Urinary bladder (tissue), 4 donors: ENCODE data around the gene STX12. TPM values are rescaled to one million over a fixed set of nuclear protein-coding genes. Genes with fewer than 3 reads are reported as not detected.
A peak's percentile ranks its signal among the peaks of the same experiment; 100 is the strongest.
"Not testable (repeated sequence)": the region's sequence is repeated elsewhere in the genome, so short reads cannot be mapped to it uniquely, and the experiment has no call there.

Experiments used
- DNase-seq: peaks from one replicate; pipeline ENCODE4 v3.0.0-alpha.2; 2015; ENCODE audit errors: extremely low spot score
- H3K27ac ChIP-seq: one replicate; pipeline ENCODE4 v1.5.1; 2013; ENCODE audit warnings: low read depth, mild to moderate bottlenecking, moderate library complexity
- H3K36me3 ChIP-seq: one replicate; pipeline ENCODE4 v1.6.1; 2013; ENCODE audit warnings: mild to moderate bottlenecking, moderate library complexity; ENCODE audit not compliant: insufficient read depth
- H3K4me1 ChIP-seq: one replicate; pipeline ENCODE4 v1.6.1; 2013; ENCODE audit warnings: mild to moderate bottlenecking, moderate library complexity; ENCODE audit not compliant: insufficient read depth
- H3K4me3 ChIP-seq: one replicate; pipeline ENCODE4 v1.5.1; 2013; ENCODE audit warnings: low read depth, low read length
- WGBS: extraction: QIAGEN DNeasy Blood & Tissue Kit; methylation state at CpG from one replicate; pipeline ENCODE4 v1.1.7; 2013; 5-methylcytosine and 5-hydroxymethylcytosine counted together
- polyA plus RNA-seq: library from polyadenylated mRNA; stranded (reverse); fragments of 200-250 nt; gene quantifications from one replicate; pipeline ENCODE4 v1.2.3, GENCODE V29; 2013
- total RNA-seq: library from RNA; depleted of rRNA; stranded (reverse); fragments of >200 nt; gene quantifications from one replicate; pipeline ENCODE4 v1.2.3, GENCODE V29; 2014
- donor health status: healthy with polysubstance abuse.
- donor health status: healthy.

Gene STX12
- total and polyA plus RNA-seq, 2 donors: 38.4 to 81.6 TPM

DNA sequence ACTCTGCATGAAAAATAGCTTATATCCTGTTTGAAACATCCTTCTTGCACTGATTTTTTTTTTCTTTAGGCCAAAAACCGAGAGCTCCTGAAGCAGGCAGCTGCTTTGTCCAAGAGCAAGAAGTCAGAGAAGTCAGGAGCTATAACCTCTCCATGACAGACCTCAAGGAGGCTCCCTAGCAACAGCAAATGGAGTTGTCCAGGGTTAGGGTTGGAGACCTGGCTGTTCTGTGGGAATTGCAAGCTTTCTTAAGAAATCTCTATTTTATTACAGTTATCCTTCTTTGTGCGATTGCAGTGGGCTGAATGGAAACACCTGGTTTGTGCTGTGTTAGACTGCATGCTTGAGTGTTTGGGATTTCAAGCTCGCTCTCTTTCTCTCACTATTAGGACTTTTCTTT lies 12.6 kb upstream of the STX12 start:
- no peak overlapping the region for H3K4me3 ChIP-seq
- H3K27ac ChIP-seq: no peak overlapping the region
- no peak for DNase-seq
- 64% methylated on average over 3 of the region's 3 CpGs for WGBS
- H3K4me1 ChIP-seq: no peaks in the 10 kb centered on the region
- H3K36me3 ChIP-seq: no peaks in the 10 kb centered on the region

DNA sequence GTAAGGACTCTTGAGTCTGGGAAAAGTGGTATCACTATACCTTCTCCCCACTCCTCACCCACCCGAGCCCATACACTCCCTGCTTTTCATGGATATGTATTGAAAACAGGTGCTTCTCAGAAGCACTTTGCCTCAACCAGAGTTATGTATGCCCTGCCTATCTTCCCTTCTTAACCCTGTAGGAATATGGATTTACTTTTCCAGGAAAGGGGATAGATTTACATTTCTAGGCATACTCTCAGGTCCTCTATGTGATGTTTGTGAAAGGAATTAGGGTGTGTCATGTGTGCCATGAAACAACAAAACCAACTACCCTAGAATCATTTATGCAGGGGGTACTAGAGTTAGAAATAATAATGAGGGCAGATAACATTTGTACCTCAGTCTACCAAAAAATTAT lies 11.0 kb upstream of the STX12 start:
- H3K27ac ChIP-seq: no peak overlapping the region
- 88% methylated on average over 1 of the region's 1 CpG for WGBS
- H3K4me3 ChIP-seq: no peak overlapping the region
- no peaks in the 10 kb centered on the region for H3K4me1 ChIP-seq
- H3K36me3 ChIP-seq: no peaks in the 10 kb centered on the region
- DNase-seq: no peak

DNA sequence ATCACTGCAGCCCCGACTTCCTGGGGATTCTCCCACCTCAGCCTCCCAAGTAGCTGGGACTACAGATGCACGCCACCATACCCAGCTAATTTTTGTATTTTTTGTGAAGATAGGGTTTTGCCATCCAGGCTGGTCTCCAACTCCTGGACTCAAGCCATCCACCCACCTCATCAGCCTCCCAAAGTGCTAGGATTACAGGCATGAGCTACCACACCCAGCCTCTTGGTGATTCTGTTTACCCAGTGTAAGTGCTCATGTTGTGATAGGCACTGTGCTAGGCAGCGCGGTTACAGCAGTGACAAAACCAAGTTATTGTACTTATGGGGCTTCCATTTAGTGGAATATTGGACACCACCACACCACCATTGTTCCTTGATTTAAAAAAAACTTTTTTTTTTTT lies 9.7 kb upstream of the STX12 start:
- Histone ChIP-seq H3K27ac (no peak overlapping the region), H3K36me3 (no peaks in the 10 kb centered on the region), H3K4me1 (no peaks in the 10 kb centered on the region), H3K4me3 (no peak overlapping the region)
- DNase-seq: no peak
- WGBS: 91% methylated on average over 4 of the region's 4 CpGs

DNA sequence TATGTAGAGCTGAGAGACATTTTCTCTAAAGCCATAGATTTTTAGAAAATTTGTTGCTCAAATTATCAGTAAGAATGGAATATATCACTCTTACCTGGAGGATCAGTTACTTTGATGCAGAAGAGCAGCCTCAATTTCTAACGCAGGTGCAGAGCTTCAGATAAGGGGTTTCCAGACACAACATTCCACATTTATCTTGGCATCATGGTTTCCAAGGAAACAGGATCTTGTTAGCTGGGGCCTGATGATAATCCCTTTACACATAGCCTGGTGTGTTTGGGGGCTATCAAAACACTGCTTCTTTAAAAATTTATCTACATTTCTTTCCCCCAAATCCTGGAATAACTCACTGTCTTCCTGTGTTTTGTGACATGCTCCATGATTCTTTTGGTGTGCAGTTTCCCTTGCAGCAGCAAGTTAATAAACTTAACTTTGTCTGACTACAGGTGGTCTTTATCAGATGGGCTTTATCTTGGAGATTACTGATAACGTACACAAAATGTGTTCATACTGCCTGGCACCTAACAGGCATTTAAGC lies 2.7 kb upstream of the STX12 start:
- WGBS: 35% methylated on average over 2 of the region's 2 CpGs
- no peak overlapping the region for H3K4me3 ChIP-seq
- no peaks in the 10 kb centered on the region for H3K4me1 ChIP-seq
- no peak for DNase-seq
- no peak overlapping the region for H3K27ac ChIP-seq
- H3K36me3 ChIP-seq: no peaks in the 10 kb centered on the region

DNA sequence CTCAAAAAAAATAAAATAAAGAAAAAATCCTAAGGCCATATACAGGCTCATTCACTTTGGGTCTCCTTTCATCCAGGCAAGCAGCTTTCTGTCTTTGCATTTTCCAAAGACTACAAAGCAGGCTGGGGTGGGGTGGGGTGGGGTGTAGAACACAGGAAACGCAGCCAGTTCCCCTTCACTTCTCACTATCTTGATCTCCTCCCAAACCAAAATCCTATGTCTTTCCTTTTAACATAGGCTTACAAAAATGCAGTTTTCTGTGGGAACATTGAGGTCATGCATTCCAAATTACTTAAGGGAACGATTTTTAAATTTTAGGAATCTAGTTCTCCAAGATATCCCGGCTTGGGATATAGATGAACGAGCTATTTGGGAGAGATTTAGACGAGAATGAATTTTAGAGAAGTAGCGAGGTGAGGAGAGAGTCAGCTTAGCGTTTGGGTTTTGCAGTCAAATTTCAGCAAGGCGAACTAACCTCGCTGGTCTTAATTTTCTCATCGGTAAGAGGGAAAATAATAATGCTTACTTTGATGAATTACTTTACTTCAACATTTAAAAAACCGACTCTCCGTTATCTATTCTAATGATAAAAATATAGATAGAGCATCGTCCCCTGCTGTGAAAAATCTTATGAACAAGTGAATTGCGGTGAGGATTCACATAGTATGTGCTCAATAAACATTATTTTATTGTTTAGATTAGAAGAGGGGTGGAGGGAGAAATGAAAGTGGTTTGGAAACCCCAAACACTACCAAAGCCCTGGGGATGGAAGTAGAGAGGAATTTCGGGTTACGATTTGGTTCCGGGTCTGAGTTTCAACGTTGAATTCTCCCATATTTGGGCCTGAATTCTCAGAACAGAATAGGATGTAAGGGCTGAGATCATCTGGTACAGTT lies 735 bp upstream of the STX12 start:
- H3K36me3 ChIP-seq: no peaks in the 10 kb centered on the region
- peak overlapping the region; percentile 51 for H3K27ac ChIP-seq
- WGBS: 18% methylated on average over 18 of the region's 18 CpGs
- H3K4me3 ChIP-seq: peak overlapping the region; percentile 80
- no peaks in the 10 kb centered on the region for H3K4me1 ChIP-seq
- DNase-seq: no peak

DNA sequence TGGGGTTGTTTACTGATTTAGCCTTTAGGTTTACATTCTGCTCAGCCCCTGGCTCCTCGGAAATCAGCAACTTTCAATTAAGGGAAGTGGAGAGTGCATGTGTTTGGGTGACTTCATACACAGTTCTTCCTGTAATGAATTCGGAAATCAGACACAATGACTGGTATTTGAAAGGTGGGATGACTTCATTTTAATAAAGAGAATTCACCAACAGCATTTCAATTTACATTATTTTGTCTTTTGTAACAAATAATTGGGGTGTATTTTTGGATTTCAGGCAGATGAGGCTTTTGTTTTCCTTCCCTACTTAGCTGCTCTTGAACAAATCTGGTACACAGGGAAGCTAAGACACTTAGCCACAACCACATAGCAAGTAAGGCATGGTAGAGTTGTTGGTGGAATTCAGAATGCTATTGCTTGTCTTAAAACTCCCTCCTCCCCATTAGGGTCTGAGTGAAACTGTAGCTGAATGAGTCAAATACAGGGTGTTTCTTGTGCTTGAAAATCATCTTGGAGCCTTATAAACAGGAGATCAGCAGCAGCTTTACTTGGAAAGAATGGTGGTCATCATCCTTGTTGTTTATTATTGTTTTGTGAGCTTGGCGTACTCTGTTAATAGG lies 917 bp downstream of the STX12 start:
- H3K4me3 ChIP-seq: peak overlapping the region; percentile 80
- no peaks in the 10 kb centered on the region for H3K4me1 ChIP-seq
- H3K36me3 ChIP-seq: no peaks in the 10 kb centered on the region
- DNase-seq: peak; percentile 8
- peak overlapping the region; percentile 95 for H3K27ac ChIP-seq
- WGBS: 19% methylated on average over 3 of the region's 3 CpGs

DNA sequence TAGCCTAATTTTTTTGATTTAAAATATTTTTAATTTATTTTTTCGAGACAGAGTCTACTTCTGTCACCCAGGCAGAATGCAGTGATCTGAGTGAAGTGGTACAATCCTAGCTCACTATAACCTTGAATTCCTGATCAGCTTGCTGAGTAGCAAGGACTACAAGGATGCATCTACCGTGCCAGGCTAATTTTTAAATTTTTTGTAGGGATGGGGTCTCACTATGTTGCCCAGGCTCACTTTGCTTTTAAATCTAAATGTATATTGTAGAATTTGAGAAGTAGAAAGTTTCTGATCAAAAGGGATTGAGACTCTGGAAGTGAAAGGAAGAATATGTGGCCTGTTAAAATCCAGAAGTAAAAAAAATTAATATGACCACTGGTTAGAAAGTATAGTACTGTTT lies 1.6 kb downstream of the STX12 start:
- 87% methylated on average over 2 of the region's 2 CpGs for WGBS
- DNase-seq: no peak
- no peak overlapping the region for H3K27ac ChIP-seq
- H3K36me3 ChIP-seq: no peaks in the 10 kb centered on the region
- H3K4me3 ChIP-seq: no peak overlapping the region
- no peaks in the 10 kb centered on the region for H3K4me1 ChIP-seq

DNA sequence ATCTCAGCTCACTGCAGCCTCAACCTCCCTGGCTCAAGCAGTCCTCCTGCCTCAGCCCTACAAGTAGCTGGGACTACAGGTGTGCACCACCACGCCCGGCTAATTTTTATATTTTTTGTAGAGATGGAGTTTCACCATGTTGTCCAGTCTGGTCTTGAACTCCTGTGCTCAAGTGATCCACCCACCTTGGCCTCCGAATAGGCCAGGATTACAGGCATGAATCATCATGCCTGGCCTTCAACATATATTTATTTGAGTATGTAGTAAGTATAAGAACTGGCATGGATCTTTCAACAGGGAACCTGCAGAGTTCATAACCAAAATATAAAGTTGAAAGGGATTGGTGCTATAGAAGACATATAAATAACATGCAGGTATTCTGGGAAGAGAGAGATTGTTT lies 2.3 kb downstream of the STX12 start:
- WGBS: 68% methylated on average over 3 of the region's 3 CpGs
- H3K27ac ChIP-seq, H3K4me3 ChIP-seq, DNase-seq, H3K36me3 ChIP-seq, H3K4me1 ChIP-seq: not testable (repeated sequence)

DNA sequence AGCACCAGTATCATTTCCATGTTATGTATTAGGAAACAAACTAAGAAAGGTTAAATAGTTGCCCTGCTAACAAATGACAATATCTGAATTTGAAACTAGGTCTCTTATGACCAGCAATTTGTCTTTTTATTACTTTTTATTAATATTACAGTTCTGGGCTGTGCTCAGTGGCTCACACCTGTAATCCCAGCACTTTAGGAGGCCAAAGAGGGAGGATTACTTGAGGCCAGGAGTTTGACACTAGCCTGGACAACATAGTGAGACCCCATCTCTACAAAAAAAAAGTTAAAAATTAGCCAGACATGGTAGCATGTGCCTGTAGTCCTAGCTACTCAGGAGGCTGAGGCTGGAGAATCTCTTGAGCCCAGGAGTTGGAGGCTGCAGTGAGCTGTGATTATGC lies 3.3 kb downstream of the STX12 start:
- H3K4me1 ChIP-seq, H3K4me3 ChIP-seq, H3K27ac ChIP-seq, DNase-seq, H3K36me3 ChIP-seq: not testable (repeated sequence)

DNA sequence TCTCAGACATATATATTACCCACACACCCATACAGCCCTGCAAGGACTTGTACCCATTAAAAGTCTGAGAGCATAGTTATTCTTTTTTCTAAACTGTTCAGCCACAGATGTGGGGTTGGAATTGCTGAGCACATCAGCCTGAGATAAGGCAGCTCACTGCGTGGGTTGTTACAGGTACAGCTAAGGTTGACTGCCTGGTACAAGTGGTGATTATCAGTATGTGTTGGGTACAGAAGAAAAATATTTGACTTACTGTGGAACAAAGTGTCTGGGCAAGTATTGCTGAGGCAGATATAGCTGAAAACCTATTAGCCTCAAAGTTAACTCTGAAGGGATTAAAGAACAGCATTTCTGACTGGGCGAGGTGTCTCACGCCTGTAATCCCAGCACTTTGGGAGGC lies 5.0 kb downstream of the STX12 start:
- no peak for DNase-seq
- Histone ChIP-seq H3K4me3 (no peak overlapping the region), H3K27ac (no peak overlapping the region), H3K36me3 (no peaks in the 10 kb centered on the region), H3K4me1 (no peaks in the 10 kb centered on the region)
- WGBS: 94% methylated on average over 3 of the region's 3 CpGs

DNA sequence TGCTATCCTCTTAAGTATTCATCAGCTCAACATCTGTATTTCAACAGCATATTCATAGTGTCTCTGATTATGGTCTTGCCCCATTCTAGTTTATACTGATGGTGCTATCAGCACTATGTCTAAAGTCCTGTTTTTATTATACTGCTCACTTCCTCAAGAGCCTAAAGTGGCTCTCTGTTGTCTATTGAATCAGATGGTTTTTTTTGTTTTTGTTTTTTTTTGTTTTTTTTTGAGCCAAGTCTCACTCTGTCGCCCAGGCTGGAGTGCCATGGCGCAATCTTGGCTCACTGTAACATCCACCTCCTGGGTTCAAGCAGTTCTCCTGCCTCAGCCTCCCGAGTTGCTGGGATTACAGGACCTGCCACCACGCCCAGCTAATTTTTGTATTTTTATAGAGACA lies 6.1 kb downstream of the STX12 start:
- Histone ChIP-seq H3K36me3 (no peaks in the 10 kb centered on the region), H3K27ac (no peak overlapping the region), H3K4me3 (no peak overlapping the region), H3K4me1 (no peaks in the 10 kb centered on the region)
- 87% methylated on average over 4 of the region's 4 CpGs for WGBS
- no peak for DNase-seq

DNA sequence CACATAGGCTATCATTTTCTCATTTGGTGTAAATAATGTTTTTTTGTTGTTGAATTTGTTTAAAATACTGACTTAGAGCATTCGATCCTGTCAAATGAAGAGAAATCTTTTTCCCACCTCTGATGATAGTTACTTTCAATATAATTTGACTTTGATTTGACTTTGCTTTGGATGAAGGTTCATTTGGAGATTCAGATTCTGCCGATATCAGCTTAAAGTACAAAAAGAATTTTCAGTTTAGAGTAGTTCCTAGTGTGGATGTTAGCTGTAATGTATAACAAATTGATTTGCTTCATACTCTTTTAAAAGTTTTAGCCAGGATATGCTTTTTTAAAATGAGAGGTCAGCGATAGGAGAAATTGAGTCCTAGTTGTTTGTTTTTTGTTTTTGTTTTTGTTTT lies 9.9 kb downstream of the STX12 start:
- no peak for DNase-seq
- Histone ChIP-seq H3K4me3 (no peak overlapping the region), H3K4me1 (no peaks in the 10 kb centered on the region), H3K27ac (no peak overlapping the region), H3K36me3 (no peaks in the 10 kb centered on the region)
- 93% methylated on average over 3 of the region's 3 CpGs for WGBS

DNA sequence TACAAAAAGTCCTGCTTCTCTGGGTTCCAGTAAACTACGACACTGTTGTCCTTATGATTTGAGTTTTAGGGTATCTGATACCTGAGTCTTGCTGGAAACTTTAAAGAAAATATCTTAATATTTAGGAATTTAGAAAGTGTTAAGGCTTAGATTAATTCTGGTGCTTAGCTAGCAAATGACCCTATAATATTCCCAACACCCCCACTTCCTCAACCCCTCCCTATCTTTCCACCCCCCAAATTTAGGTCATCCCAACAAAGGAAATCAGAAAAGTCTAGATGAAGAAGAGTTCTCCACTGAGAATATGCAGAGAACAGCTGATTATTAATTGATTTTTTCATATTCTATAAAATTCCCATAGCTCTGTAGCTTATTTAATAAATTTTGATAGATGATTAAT lies 11.7 kb downstream of the STX12 start:
- 88% methylated on average over 1 of the region's 1 CpG for WGBS
- H3K27ac ChIP-seq: no peak overlapping the region
- H3K4me1 ChIP-seq: no peaks in the 10 kb centered on the region
- no peaks in the 10 kb centered on the region for H3K36me3 ChIP-seq
- DNase-seq: no peak
- no peak overlapping the region for H3K4me3 ChIP-seq

DNA sequence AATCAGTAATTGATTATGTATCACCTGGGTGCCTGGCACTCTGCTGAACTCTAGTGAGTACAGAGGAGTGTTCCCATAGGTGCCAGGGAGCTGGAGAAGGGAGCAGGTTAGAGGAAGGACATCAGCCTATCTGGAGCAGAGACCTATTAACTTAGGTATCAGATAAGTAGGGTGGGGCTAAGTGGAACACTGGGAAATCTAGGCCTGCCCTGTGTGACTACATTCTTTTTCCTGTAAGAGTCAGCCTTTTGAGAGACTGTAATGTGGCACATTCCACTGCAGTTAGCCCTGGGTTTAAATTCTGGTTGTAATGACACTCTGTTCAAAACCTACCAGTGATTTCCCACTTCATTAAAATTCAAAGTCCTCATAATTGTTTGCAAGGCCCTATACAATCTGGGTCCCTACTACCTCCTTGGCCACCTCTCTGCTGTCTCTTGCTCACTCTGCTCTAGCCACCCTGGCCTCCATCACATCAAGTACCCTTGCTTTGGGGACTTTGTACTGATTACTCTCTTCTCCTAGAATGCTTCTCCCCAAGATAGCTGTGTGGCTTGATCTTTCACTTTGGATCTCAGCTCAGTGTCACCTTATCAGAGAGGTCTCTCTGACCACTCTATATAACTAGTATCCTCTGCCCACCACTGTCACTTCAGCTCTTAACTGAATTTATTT lies 12.9 kb downstream of the STX12 start:
- Histone ChIP-seq H3K27ac (no peak overlapping the region), H3K4me3 (no peak overlapping the region), H3K4me1 (no peaks in the 10 kb centered on the region), H3K36me3 (no peaks in the 10 kb centered on the region)
- DNase-seq: no peak
